GM12865 (cell line): ENCODE data around the gene LHX1.

Source experiments
- DNase-seq: peaks from one replicate; pipeline ENCODE4 v3.0.0; 2010; ENCODE audit warnings: low read depth
- H3K4me3 ChIP-seq: 2 replicates; pipeline ENCODE4 v1.5.1; 2011; ENCODE audit warnings: mild to moderate bottlenecking, low read depth, low read length, control low read depth
- CTCF ChIP-seq: IDR thresholded peaks from 2 replicates; pipeline ENCODE4 v1.5.1; 2011; ENCODE audit warnings: low read length, control low read depth, low read depth, inconsistent platforms; ENCODE audit not compliant: insufficient read depth; ENCODE audit errors: missing control alignments

LHX1 gene

GRCh38 chr17:36913132-36913531, 24.1 kb upstream of the LHX1 start:
- no peak for TF ChIP-seq CTCF
- H3K4me3 ChIP-seq = no peak overlapping the region
- no peak for DNase-seq

GRCh38 chr17:36918211-36918691, 19.0 kb upstream of the LHX1 start:
- no peak for TF ChIP-seq CTCF
- H3K4me3 ChIP-seq = no peak overlapping the region
- no peak for DNase-seq

GRCh38 chr17:36919407-36919968, 17.8 kb upstream of the LHX1 start:
- no peak for DNase-seq
- no peak overlapping the region for H3K4me3 ChIP-seq
- TF ChIP-seq CTCF = no peak

- H3K4me3 ChIP-seq = no peak overlapping the region
- TF ChIP-seq CTCF = no peak
- no peak for DNase-seq
Measured at GRCh38 chr17:36920032-36921005, 17.0 kb upstream of the LHX1 start.

GRCh38 chr17:36921095-36921851, 16.0 kb upstream of the LHX1 start:
- H3K4me3 ChIP-seq = no peak overlapping the region
- TF ChIP-seq CTCF = no peak
- DNase-seq = no peak

- no peak overlapping the region for H3K4me3 ChIP-seq
- no peak for TF ChIP-seq CTCF
- no peak for DNase-seq
Measured at GRCh38 chr17:36922175-36922574, 15.1 kb upstream of the LHX1 start.
